ENCODE results near the gene USP44.
"Not testable (repeated sequence)": the region's sequence is repeated elsewhere in the genome, so short reads cannot be mapped to it uniquely, and the experiment has no call there.

- TF ChIP-seq HDAC6 (IDR thresholded peaks at IDR 0.05; ENCODE audit: low read depth, low read length); POLR2A (IDR thresholded peaks at IDR 0.05; ENCODE audit: control extremely low read depth in 1 of 2, low read depth in 2 of 2, low read length in 2 of 2): not testable (repeated sequence)
Observed at GRCh38 chr12:95482564-95482963, 68.7 kb downstream of the USP44 start.
